Choroid plexus epithelial cell (primary cell): ENCODE results near the gene TMEM109.

Experiments
- DNase-seq: peaks from one replicate; pipeline ENCODE4 v3.0.0-alpha.2; 2010; ENCODE audit warnings: low read depth
- H3K4me3 ChIP-seq: 2 replicates; pipeline ENCODE4 v1.5.1; 2011; ENCODE audit warnings: low read depth, mild to moderate bottlenecking, control low read depth, low read length, moderate library complexity
- TF ChIP-seq, protein P1 (sequence below): conservative IDR thresholded peaks from 2 replicates; pipeline ENCODE4 v1.5.1; 2011; ENCODE audit warnings: low read depth, mild to moderate bottlenecking, control low read depth, inconsistent platforms, low read length, moderate library complexity

Gene TMEM109

DNA sequence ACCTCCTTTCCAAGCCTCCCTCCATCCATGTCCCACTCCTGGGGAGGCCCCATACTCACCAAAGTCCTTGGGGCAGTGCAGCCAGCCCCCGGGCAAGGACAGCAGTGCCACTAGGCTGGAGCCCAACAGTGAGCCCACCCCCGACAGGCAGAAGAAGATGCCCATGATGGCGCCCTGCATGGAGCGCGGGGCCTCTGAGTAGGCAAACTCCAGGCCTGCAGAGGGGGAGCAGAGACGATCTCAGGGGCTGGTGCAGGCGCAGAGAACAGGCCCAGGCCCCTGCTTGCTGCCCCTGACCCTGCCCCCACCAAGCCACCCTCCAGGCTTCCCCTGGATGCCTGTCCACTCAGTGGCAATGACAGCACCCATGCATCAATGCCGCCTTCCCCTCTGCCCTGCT lies 23.9 kb downstream of the TMEM109 start:
- TF ChIP-seq, protein P1, sequence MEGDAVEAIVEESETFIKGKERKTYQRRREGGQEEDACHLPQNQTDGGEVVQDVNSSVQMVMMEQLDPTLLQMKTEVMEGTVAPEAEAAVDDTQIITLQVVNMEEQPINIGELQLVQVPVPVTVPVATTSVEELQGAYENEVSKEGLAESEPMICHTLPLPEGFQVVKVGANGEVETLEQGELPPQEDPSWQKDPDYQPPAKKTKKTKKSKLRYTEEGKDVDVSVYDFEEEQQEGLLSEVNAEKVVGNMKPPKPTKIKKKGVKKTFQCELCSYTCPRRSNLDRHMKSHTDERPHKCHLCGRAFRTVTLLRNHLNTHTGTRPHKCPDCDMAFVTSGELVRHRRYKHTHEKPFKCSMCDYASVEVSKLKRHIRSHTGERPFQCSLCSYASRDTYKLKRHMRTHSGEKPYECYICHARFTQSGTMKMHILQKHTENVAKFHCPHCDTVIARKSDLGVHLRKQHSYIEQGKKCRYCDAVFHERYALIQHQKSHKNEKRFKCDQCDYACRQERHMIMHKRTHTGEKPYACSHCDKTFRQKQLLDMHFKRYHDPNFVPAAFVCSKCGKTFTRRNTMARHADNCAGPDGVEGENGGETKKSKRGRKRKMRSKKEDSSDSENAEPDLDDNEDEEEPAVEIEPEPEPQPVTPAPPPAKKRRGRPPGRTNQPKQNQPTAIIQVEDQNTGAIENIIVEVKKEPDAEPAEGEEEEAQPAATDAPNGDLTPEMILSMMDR = no peak
- H3K4me3 ChIP-seq = no peak overlapping the region
- no peak for DNase-seq

DNA sequence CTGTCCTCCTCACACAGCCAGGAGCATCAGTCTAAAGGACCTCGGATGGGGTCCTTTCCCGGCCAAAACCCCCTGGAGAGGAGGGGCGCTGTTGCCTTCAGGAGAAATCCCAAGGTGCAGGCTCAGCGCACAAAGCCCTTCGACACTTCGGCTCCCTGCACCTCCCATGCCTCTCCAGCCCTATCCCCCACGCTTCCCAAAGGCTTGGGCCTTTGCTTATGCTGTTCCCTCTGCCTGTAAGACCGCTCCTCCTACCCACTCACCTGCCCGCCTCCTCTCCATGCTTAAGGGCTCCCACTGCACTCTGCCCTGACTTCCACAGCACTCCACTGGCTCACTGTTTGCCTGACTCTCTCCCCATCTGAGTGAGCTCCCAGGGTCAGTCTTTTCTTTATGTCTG lies 24.5 kb downstream of the TMEM109 start:
- no peak for DNase-seq
- TF ChIP-seq, protein P1 = no peak
- no peak overlapping the region for H3K4me3 ChIP-seq

DNA sequence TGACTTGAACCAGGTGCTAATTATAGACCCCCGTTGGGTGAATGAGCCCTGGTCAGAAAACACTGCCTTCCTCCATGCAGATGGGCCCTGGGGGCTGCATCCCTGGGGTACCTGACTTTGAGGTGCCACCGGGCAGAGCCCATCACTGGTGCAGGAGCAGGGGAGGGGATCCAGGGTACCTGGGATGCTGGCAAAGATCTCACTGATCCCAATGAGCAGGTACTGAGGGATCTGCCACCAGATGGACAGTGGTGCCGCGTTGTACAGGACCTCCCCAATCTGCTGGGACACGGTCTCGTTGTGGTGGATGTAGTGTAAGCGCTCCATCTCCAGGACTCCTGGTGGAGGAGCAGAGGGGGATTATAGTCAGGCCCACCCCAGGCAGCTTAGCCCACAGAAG lies 25.3 kb downstream of the TMEM109 start:
- no peak for DNase-seq
- H3K4me3 ChIP-seq = no peak overlapping the region
- TF ChIP-seq, protein P1 = no peak

DNA sequence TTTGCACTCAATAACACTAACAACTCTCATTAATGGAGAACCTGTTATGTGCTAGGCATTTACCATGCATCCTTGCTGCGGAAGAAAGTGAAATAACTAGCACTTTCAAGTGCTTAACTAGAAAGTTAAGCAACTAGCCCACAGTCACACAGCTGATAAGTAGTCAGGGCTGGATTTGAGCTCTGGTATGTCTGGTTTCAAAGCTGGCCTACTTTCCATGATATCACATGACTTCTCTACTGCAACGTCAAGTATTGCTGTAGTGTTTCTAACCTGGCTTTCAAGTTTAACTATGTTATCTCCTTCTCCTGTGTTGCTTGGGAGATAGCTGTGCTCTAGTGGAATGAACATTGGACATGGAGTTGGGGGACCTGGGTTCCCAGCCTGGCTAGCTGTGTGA lies 25.9 kb downstream of the TMEM109 start:
- H3K4me3 ChIP-seq = no peak overlapping the region
- TF ChIP-seq, protein P1 = no peak
- DNase-seq = peak; percentile 75

DNA sequence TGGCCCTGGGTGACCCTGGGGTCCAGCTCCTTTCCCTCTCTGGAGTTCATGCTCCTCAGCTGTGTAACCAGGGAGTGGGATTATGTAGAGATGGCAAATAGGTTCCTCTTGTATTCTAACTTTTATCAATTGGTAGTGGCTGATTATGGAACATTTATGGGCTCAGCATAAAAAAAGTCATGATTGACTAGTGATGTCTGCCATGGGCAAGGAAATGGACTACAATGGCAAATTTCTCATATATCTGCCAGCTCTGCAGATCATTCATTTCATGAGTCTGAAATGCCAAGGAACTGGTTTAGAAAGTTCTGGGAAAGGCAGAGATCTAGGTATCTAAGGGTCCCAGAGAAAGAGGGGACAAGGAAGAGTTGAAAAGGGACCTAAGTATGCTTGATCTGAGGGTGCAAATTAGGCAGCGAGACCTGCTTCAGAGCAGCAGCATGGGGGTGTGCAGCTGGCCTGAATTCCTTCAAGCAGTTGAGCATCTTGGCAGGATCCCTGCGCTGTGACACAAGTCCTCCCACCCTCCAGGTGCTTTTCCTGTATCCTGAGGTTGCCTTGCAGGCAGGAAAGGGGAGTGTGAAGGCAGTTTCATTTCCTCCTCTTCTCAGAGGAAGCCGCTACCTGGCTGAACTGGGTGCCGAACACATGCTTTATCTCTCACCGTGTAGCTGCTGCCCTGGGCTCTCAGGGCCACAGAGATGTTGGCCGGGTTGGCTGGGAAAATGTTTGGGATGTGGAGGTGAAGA lies 27.6 kb downstream of the TMEM109 start:
- DNase-seq = no peak
- TF ChIP-seq, protein P1 = no peak
- no peak overlapping the region for H3K4me3 ChIP-seq

DNA sequence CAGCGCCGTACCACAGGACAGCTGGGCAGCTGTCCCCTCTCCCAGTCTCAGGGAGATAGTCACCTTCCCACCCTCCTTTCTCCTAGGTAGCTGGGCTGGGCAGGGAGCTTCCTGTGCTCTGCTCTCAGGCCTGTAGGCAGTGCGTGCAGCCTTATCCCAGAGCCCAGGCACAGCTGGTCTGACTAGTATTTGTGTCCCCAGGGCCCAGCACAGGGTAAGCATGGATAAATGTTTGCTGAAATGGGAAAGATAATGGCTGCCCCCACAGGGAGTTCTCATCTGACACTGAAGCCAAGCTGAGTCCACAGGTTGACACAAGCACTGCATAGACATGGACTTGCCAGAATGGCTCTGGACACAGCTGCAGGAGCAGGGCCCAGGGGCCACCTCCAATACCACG lies 28.3 kb downstream of the TMEM109 start:
- DNase-seq = no peak
- H3K4me3 ChIP-seq = no peak overlapping the region
- TF ChIP-seq, protein P1 = no peak

DNA sequence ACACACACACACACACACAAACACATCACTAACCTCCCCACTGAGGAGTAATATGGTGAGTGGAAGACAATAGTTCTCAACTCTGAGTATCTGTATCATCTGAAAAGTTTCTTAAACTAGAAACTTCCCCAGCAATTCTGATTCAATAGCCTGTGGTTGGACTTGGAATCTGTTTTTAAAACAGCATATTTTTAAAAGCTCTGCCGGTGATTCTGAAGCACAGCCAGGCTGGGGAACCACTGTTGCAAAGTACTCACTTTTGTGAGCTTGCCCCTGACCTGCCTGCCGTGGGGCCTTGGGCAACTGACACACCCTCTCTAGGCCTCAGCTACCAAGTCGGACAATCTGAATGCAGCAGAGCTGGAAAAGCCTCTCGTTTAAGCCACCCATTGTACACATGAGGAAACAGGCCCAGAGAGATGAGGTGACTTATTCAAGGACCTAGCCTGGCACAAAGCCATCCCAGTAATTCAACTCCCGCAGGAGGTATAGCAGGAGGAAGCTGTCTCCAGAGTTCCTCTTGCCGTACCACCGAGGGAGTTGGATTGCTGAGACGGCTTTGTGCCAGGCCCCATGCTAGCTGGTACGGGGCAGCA lies 29.1 kb downstream of the TMEM109 start:
- peak; percentile 51 for DNase-seq
- TF ChIP-seq, protein P1 = no peak
- no peak overlapping the region for H3K4me3 ChIP-seq
